T-helper 2 cell treated with Interferon-gamma antibody and Interleukin-4, amounts not matched to agents 100 ng/mL and 5 ng/mL, for 36 hours (primary cell): ENCODE results near the gene KRT80. TPM values are rescaled to one million over a fixed set of nuclear protein-coding genes. Genes with fewer than 3 reads are reported as not detected.

ENCODE experiments used
- intact Hi-C: fragments of 100-400 bp; cut with micrococcal nuclease; formaldehyde crosslinking; loops from one replicate; pipeline ENCODE4 v1.15.1; 2023
- total RNA-seq: library from RNA; stranded (reverse); gene quantifications from 2 replicates; pipeline ENCODE4 v1.2.3, GENCODE V29; 2022

The KRT80 gene
- total RNA-seq, 1 donor from 2014 or later = not detected

DNA sequence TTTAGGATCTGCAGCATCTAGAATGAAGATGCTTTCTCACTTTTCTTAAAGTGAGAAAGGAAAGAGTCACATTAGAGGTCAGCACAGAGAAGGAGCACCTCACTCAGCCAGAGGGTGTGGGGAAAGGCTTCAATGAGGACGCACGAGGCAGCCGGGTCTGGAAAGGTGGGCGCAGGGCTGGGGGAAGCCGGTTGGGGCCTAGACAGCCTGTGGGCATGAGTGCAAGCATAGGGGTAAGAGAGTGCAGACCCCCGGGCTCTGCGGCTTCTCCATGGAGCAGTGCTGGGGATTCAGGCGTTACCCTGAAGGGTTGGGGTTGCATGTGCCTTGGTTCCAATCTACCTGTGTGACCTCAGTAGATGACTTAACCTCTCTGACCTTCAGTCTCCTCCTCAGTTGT, 49.9 kb downstream of the KRT80 start:
- intact Hi-C loops = no loop called here

DNA sequence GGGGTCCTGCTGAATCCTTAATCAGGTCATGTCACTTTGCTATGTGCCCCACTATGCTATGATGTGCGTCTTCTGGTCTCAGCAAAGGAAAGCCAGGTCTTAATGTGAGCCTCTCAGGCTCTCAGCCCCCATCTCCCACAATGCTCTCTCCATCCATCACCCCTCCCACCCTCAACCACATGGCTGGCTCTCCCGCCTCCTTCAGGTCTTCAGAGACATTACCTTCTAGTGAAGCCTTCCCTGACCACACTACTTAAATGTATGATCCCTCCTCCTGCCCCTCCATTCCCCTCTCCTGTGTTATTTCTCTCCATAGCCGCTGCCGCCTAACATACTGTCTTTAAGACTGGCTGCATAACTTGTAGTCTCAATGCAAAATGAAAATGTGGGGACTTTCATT, 50.5 kb downstream of the KRT80 start:
- intact Hi-C loops = no loop called here

DNA sequence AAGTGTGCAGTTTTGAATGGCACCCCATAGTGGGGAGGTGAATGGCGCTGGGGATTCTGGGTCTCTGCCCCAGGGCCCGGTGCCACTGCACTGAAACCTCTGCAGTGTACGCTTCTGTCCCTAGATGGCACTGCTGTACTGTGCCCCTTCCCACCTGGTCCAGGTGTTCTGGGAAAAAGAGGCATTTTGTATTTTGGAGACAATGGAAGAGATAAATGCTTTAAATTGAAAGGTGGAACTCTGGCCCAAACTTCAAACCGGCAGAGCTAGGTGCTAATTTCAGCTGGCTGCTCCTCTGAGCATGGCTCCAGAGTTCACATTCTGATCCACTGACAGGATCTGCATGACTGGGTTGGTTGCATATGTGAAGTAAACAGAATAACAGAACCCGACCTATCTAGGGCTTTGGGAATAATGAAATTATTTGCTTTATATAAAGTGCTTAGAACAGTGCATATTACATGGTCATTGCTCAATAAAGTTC, 52.2 kb downstream of the KRT80 start:
- intact Hi-C loops = no loop called here

DNA sequence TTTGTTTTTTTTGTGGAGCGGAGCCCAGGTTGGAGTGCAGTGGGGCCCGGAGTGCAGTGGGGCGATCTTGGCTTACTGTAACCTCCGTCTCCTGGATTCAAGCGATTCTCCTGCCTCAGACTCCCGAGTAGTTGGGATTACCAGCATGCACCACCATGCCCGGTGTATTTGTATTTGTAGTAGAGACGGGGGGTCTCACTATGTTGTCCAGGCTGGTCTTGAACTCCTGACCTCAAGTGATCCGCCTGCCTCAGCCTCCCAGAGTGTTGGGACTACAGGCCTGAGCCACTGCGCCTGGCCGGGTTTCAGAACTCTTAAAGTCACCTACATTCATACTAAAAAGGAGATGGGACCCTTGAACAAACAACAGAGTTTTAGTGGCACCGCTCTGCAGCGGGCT, 52.7 kb downstream of the KRT80 start:
- intact Hi-C loops = no loop called here

DNA sequence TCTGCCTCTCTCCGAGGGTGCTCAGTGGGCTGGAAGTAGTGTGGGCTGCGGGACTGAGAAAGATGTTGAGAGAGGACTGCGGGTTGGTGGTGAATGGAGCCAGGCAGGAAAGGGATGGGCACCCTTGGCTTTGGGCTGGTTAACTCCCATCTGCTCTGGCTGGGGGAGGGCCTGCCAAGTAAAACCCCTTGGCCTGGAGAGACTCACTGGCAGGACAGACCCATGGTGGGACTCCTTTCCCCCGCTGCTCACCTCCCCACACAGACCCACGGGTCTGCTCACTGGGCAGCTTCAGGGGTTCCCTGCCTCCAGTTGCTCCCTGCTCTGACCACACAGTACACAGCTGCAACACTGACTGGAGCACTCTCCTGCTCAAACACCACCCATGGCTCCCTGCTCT, 54.1 kb downstream of the KRT80 start:
- intact Hi-C loops = no loop called here

DNA sequence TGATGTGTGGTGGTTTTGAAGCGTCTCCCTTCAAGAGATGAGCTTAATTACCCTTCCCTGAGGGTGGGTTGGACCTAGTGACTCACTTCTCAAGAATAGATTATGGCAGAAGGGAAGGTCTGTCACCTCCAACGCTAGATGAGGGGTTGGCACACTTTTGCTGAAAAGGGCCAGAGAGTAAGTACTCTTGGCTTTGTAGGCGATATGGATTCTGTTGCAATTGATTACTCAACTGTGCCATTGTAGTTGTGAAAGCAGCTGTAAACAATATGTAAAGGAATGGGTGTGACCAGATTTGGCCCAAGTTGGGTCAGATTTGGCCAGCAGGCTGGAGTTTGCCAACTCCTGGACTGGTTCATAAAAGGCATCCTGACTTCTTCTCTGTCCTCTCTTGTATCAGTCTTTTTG, 59.1 kb downstream of the KRT80 start:
- intact Hi-C loops = no loop called here

DNA sequence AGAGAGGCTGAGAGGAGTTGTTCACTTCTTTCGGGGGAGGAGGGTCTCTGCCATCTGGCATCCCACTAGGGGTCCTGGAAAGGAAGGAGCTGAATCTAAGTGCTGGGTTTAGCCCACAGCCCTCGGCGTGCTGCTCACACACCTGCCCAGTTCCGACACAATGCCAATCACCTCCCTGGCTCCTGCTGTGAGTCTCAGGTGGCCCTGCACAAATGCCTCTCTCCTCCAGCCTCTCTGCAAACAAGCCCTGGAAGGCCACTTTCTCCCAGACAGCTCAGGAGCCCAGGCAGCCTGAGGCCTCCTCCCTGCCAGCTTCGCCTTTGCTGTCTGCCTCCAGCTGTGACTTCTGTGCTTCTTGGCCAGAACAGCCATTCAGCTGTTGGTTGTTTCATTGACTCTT, 61.1 kb downstream of the KRT80 start:
- intact Hi-C loops = no loop called here

DNA sequence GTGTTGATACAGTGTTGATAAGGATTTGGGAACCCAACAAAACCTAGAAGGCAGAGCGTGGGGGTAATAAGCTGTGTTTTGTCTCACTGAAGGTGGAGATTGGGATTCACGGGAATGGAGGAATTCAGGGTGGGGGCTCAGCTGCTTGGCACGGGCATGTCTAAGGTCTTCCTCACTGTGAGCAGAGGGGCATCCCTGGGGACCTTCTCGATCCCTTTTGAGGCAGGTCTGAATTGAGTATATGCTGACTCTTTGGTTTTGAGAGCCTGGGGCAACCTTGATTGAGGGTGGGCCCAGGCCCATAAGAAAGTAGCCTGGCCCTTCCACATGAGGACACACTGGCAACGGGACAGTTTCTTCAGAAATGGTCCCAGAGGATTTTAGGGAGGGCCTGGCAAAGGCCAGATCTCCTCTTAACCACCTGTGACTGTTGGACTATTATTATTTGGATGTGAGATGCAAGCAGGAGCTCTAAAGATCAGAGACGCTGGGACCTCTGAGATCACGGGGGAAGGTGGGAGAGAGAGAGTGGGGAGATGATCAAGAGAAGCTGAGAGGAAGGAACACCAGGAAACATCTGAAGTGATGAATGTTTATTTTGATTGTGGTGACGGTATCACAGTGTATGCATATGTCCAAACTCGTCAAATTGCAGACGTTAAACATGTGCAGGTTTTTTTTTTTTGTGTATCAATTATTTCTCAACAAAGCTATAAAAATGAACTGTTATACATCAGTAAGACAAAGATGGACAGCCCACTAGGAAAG, 63.9 kb downstream of the KRT80 start:
- intact Hi-C loops = no loop called here

DNA sequence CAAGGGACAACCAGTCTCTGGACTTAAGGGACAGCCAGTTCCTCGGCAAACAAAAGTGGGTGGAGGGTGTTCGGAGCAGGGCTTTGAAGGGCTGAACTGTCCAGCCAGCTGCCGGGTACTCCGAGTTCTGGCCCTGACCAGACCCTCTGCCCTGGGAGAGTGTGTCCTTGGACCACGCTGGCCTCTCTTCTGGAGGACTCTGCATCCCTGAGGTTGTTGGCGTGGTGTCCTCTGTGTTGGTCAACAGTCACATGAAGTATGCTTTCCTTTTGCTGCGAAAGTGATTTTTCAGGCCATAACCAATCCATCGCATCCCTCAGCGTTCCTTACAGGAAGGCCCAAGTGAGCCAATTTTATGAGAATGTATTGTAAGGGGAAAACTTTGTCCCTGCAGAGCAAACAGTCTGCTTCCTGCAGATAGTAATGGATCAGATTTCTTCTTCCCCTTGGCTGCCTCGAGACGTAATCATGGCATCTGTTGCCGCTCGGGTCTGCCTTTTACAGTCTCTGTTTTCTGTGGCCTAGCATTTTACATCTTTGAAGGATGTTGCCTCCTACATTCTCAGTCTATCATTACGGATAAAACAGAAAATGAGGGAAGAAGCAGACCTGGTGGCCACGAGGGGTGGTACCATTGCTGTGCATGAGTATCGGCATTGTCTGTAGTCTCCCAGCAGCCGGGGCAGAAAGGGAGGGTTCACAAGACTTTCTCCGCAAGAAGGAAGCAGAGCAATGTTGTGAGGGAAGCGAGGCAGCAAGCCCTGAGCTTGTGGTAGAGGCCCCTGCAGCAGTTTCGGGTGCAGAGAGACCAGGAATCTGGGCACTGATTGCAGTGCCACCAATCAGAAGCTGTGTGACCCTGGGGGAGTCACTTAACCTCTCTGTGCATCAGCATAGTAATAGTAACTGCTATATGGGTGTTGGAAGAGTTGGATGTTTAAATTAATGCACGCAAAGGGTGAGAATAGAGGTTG, 64.9 kb downstream of the KRT80 start:
- intact Hi-C loops = no loop called here

DNA sequence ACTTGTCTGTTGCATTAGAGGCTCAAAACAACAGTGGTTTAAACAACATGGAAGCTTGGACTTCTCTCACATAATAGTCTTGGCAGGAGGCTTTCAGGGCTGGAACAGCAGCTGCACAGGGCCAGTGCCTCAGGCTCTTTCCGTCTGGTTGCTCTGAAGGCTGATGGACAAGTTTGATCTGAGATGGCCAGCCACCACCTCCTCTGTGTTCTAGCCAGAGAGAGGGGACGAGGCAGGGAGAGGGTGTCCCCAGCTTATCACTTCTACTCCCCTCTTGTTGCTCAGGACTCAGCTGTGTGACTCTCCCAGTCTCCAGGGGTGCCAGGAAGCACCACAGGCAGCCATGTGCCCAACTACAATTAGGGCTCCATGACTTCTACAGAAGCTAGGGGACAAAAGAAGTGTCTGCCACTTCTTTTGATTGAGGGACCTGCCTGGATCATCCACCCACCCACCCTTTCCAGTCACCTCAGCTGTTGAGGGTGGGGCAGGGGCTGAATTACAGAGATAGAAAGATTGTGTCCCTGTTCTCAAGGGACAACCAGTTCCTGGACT, 65.7 kb downstream of the KRT80 start:
- intact Hi-C loops = no loop called here

DNA sequence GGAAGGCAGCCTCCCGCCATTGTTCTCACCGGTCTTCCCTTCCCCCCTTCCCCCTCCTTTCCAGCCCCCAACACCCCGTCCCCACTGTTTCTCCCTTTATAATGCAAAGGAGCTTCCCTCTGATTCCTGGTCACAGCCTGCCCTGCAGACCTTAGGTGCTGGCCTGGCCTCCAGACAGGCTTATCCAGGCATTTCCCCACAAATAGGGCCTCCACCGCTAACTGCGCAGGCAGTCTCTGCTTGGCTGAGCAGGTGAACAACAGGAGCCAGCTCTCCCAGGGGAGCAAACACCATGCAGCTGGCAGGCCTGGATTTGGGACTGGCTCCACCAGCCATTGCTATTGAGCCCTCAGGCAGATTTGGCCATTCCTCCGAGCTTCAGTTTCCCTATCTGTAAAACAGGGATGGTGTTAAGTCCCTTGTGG, 66.3 kb downstream of the KRT80 start:
- intact Hi-C loops = no loop called here

DNA sequence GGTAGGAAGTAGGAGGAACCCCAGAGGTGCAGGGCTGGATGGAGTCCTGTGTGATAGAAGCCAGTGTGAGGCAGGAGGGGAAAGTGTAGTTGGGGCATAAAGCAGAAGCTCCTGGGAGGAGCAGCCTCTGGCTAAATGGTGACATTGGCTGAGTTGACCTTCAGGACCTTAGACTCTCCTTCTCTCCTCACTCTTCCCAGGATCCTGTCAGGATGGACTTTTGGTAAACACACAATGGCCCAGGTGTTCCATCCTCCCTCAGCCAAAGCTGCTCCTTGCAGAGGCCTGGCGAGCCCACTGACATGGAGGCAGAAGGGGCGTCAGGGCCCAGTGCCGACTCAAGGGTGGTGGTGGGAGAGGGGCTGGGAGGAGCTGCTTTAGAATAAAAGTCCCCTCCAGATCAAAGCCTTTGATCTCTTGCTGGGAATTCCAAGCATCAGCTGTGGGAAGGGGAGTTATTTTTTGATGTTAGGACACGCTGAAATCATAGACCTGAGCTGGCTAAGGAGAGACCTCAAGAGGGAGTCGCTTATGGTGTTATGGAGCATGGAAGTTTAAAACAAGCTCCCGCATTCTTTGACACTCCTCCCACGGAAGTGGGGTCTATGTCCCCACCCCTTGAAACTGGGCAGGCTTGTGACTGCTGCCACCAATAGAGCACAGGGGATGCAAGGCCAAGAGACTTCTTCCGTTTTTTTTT, 68.2 kb downstream of the KRT80 start:
- intact Hi-C loops = no loop called here

DNA sequence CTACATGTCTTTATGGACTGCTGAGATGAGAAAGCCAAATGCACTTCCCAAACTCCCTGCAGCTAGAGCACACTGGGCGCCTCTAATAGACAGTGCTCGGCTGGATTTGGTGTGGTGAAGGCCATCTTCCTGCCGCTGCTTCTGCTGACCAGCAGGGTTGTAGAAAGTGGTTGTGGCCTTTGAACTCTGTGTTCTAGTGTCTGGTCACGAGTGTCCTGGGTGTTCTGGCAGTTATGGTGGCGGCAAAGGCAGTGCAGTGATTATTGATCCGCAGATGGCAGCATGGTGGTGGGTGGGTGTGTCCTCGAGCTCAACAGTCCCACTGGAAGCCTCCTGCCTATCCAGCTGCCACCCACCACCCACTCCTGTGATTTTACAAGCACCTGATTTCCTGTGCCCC, 68.9 kb downstream of the KRT80 start:
- intact Hi-C loops = no loop called here

DNA sequence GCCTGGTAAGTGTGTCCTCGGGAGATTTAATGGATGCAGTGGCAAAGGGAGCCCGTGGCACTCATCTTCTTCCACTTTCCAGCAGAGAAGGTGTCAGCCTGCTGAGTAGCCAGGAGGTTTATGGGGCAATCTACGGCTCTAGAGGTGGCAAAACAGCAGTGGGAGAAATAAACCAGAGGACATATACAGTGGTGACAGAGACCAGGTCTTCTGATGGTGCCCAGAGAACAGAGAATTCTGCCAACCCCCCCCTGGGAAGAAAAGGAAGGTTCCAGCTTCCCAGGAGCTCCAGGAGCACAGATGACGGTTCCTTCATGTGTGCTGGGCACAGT, 69.3 kb downstream of the KRT80 start:
- intact Hi-C loops = no loop called here

DNA sequence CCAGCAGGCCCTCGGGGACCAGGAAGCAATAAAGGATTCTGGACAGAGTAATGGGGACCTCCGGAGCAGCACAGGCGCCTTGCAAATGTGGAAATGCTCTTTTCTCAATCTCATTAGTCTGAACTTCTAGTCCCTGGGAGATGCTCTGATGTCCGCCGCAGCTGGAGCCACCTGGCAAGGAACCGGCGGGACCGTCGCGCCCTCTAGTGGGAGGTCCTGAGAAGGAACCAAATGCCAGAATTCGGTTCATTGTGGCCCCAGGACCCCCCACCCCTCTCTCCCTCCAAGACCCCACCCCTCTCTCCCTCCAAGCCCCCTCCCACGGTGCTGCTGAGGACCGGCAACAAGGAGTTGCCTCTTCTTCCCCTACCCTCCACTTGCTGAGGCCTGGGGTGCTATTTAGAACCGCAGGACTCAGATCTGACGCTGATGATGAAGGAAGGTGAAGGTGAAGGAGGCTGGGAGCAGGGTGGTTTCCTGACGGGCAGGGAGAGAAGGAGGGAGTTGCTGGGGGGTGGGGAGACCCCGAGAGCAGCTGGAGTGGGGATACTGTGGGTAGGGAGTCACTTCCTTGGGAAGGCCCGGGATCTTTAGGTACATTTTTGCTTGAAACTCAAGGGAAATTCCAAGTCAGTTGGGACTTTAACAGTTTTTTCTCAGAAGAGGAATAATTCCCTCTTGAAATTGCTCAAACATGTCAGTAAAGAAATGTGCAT, 69.8 kb downstream of the KRT80 start:
- intact Hi-C loops = loop anchor here (1.0 kb wide), 1 partner anchor 129 kb away; no protein-coding TSS in a partner anchor

DNA sequence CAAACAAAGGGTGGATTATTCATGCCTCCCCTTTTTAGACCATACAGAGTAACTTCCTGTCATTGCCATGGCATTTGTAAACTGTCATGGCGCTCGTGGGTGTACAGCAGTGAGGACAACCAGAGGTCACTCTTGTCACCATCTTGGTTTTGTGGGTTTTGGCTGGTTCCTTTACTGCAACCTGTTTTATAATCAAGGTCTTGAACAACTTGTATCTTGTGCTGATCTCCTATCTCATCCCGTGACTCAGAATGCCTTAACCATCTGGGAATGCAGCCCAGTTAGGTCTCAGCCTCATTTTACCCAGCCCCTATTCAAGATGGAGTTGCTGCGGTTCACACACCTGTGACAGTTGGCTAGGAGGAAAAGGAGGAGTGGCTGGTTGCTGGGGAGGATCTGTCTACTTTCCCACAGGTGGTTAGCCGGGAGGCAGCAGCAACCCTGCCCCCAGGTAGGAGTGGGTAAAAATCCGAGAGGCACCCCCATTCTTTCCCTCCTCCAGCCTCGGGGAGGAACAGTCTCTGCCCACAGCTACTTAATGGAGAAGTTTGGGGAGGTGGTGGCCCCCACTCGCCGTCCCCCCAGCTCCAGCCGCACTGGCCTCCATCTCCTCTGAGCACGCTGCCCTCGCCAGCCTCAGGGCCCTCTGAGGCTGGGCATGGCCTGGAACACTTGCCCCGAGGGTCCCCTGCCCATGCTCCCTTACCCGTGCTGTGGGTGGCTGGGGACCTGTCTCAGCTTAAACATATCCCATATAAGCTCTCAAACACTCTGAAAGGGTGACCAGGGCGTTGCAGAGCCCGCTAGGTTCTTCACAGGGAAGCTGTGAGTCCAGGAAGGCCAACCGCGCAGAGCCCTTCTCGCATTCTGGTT, 70.6 kb downstream of the KRT80 start:
- intact Hi-C loops = loop anchor here (1.0 kb wide), 2 partner anchors 96 to 128 kb away; no protein-coding TSS in a partner anchor

DNA sequence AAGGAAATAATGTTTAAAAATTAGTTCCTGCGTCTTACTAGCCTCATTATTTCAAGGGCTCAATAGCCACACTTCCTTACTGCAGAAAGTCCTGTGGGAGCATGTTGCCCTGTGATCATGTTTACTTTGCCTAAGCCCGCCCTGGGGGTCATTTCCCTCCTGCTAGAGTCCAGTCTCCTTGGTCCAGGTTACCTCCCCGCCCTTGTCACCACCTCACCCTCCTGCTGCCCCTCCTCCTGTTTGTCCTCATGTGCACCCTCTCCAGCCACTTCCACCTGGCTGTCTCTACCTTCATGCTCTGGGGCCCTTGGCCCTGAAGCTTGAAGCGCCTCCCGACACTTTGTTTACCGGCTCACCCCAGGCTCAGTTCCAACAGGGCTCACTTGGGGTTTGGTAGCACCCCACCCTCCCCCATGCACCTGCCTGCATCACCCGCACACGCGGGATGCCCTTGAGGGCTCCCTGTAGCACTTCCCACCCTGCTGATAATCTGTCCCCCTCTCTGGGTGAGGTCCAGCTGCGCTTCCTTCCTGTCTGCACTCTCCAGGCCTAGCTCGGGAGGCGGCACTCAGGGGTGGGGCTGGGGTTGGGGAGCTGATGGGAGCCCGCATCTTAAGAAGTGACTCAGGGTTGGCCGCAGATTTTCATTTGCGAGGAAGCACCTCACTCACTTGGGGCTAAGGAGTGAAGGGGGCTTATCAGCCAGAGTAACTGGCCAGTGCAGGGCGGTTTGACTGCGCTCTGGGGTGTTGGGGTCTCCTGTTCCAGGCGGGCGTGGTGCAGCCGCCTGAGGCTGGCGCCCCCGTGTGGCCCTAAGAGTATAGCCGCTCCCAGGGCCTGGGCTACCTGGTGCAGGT, 72.2 kb downstream of the KRT80 start:
- intact Hi-C loops = loop anchor here (1.0 kb wide), 1 partner anchor 94 kb away; no protein-coding TSS in a partner anchor
